Mammary epithelial cell (primary cell): ENCODE results near the gene CDK11A.
"Not testable (repeated sequence)": the region's sequence is repeated elsewhere in the genome, so short reads cannot be mapped to it uniquely, and the experiment has no call there.

Experiments
- CTCF ChIP-seq, 2 donors: IDR thresholded peaks in 1 of 2; conservative IDR thresholded peaks in 1 of 2; 2 replicates each; pipeline ENCODE4 v1.5.1; 2011 to 2012; ENCODE audit warnings: inconsistent platforms in 2 of 2, low read length in 2 of 2, mild to moderate bottlenecking in 2 of 2, control low read depth in 1 of 2, low read depth in 1 of 2; ENCODE audit not compliant: insufficient read depth in 1 of 2; ENCODE audit errors: extremely low read depth in 1 of 2
- EZH2 ChIP-seq: IDR thresholded peaks from 2 replicates; pipeline ENCODE4 v1.6.1; 2012; ENCODE audit warnings: low read length, inconsistent platforms, borderline replicate concordance

- not testable (repeated sequence) for TF ChIP-seq EZH2; CTCF (conservative IDR thresholded peaks at IDR 0.05 in 1 of 2, IDR thresholded peaks at IDR 0.05 in 1 of 2; ENCODE audit: extremely low read depth in 1 of 2, insufficient read depth in 1 of 2, low read depth in 1 of 2, low read length in 2 of 2)
These were observed 18.4 kb upstream of the CDK11A start for GRCh38 chr1:1742529-1742928.
